IMR-90 (cell line): Measurements from ENCODE around the gene FXN. TPM values are rescaled to one million over a fixed set of nuclear protein-coding genes. Genes with fewer than 3 reads are reported as not detected.

Experiments used
- ATAC-seq: fragments of 200-7000 bp; cut with Tn5 transposase; 2 replicates; pipeline ENCODE4 v1.9.1; 2020; ENCODE audit warnings: low read depth, mild to moderate bottlenecking, moderate library complexity
- BruUV-seq: library from RNA; stranded (reverse); fragments of 400-500 nt; replicated peaks from 2 replicates; lab custom pipeline; 2021; lab: Mats Ljungman, UMichigan
- CTCF ChIA-PET: fragments of 300-600 bp; formaldehyde crosslinking; extraction: SDS; loops from one replicate; lab custom pipeline; 2021; ENCODE audit warnings: antibody characterized with exemption; lab: Yijun Ruan, JAX
- POLR2A ChIA-PET: fragments of 300-600 bp; sonication (Branson Sonifier 250); formaldehyde crosslinking; loops from one replicate; lab custom pipeline; 2022; ENCODE audit warnings: antibody characterized with exemption; ENCODE audit not compliant: unreplicated experiment; lab: Charles Lee
- DNase-seq: peaks from one replicate; pipeline ENCODE4 v3.0.0; 2013
- H2AFZ ChIP-seq: replicated peaks from 2 replicates; pipeline ENCODE3; 2013; ENCODE audit warnings: low read length, mild to moderate bottlenecking; ENCODE audit not compliant: poor library complexity
- H2AK5ac ChIP-seq: 2 replicates; pipeline ENCODE4 v1.6.1; 2013; ENCODE audit warnings: low read depth, low read length, inconsistent platforms
- H2AK9ac ChIP-seq: replicated peaks from 2 replicates; pipeline ENCODE3; 2013; ENCODE audit warnings: mild to moderate bottlenecking, low read depth, low read length, moderate library complexity; ENCODE audit not compliant: poor library complexity
- H2BK120ac ChIP-seq: 2 replicates; pipeline ENCODE4 v1.6.1; 2013; ENCODE audit warnings: low read depth, low read length, inconsistent platforms
- H2BK15ac ChIP-seq: 3 replicates; pipeline ENCODE4 v1.6.1; 2013; ENCODE audit warnings: low read depth, low read length, inconsistent platforms
- H2BK20ac ChIP-seq: 2 replicates; pipeline ENCODE4 v1.6.1; 2013; ENCODE audit warnings: low read depth, mild to moderate bottlenecking, inconsistent platforms, low read length, moderate library complexity
- H2BK5ac ChIP-seq: 2 replicates; pipeline ENCODE4 v1.6.1; 2013; ENCODE audit warnings: mild to moderate bottlenecking, low read depth, low read length, inconsistent platforms; ENCODE audit not compliant: poor library complexity, severe bottlenecking
- H3K14ac ChIP-seq: replicated peaks from 2 replicates; pipeline ENCODE4 v1.6.1; 2013; ENCODE audit warnings: low read depth, low read length, inconsistent platforms
- H3K18ac ChIP-seq: 2 replicates; pipeline ENCODE4 v1.6.1; 2013; ENCODE audit warnings: low read depth, low read length, control low read depth
- H3K23ac ChIP-seq: 2 replicates; pipeline ENCODE4 v1.6.1; 2013; ENCODE audit warnings: low read depth, low read length, inconsistent platforms
- H3K27ac ChIP-seq: 2 replicates; pipeline ENCODE4 v1.5.1; 2013; ENCODE audit warnings: mild to moderate bottlenecking, control low read depth, low read length; ENCODE audit not compliant: insufficient read depth
- H3K27me3 ChIP-seq: 2 replicates; pipeline ENCODE4 v1.6.1; 2013; ENCODE audit warnings: low read length; ENCODE audit not compliant: control insufficient read depth, insufficient read depth
- H3K36me3 ChIP-seq: 2 replicates; pipeline ENCODE4 v1.6.1; 2013; ENCODE audit warnings: low read length, mixed read lengths; ENCODE audit not compliant: control insufficient read depth, insufficient read depth
- H3K4ac ChIP-seq: 2 replicates; pipeline ENCODE4 v1.6.1; 2013; ENCODE audit warnings: low read depth, low read length, inconsistent platforms
- H3K4me1 ChIP-seq: 2 replicates; pipeline ENCODE4 v1.6.1; 2013; ENCODE audit warnings: low read length, mixed read lengths; ENCODE audit not compliant: control insufficient read depth, insufficient read depth
- H3K4me2 ChIP-seq: 2 replicates; pipeline ENCODE4 v1.6.1; 2013; ENCODE audit warnings: low read depth, mild to moderate bottlenecking, control low read depth, low read length, moderate library complexity
- H3K4me3 ChIP-seq: 2 replicates; pipeline ENCODE4 v1.5.1; 2013; ENCODE audit warnings: low read depth, mild to moderate bottlenecking, control low read depth, low read length, moderate library complexity; ENCODE audit not compliant: insufficient read depth
- H3K56ac ChIP-seq: 2 replicates; pipeline ENCODE4 v1.6.1; 2013; ENCODE audit warnings: low read length, inconsistent platforms; ENCODE audit not compliant: insufficient read depth; ENCODE audit errors: extremely low read depth
- H3K79me1 ChIP-seq, 2 experiments: 2 replicates each; pipeline ENCODE4 v1.6.1; 2013; ENCODE audit warnings: low read length in 2 of 2, inconsistent platforms in 1 of 2, low read depth in 1 of 2
- H3K9ac ChIP-seq: 2 replicates; pipeline ENCODE4 v1.6.1; 2013; ENCODE audit warnings: low read depth, low read length, control low read depth
- H3K9me1 ChIP-seq: 2 replicates; pipeline ENCODE4 v1.6.1; 2013; ENCODE audit warnings: low read length, inconsistent platforms; ENCODE audit not compliant: insufficient read depth
- H3K9me3 ChIP-seq: 2 replicates; pipeline ENCODE4 v1.6.1; 2013; ENCODE audit warnings: low read length; ENCODE audit not compliant: control insufficient read depth, insufficient read depth
- H4K20me1 ChIP-seq: 2 replicates; pipeline ENCODE4 v1.6.1; 2013; ENCODE audit warnings: low read length, inconsistent platforms; ENCODE audit not compliant: insufficient read depth
- H4K5ac ChIP-seq: 2 replicates; pipeline ENCODE4 v1.6.1; 2013; ENCODE audit warnings: mild to moderate bottlenecking, low read depth, low read length, control low read depth
- H4K8ac ChIP-seq, 2 experiments: 2 replicates each; pipeline ENCODE4 v1.6.1; 2013; ENCODE audit warnings: low read depth in 2 of 2, low read length in 2 of 2, control low read depth in 1 of 2, inconsistent platforms in 1 of 2
- H4K91ac ChIP-seq: 2 replicates; pipeline ENCODE4 v1.6.1; 2013; ENCODE audit warnings: low read depth, low read length, inconsistent platforms; ENCODE audit not compliant: insufficient read depth
- CEBPB ChIP-seq: IDR thresholded peaks from 2 replicates; pipeline ENCODE4 v1.6.1; 2012; ENCODE audit warnings: low read depth, low read length, improper control_type of control experiment
- CHD1 ChIP-seq: IDR thresholded peaks from 2 replicates; pipeline ENCODE4 v1.6.1; 2012; ENCODE audit warnings: low read depth, low read length, improper control_type of control experiment
- FOS ChIP-seq: fragments of 150-350 bp; IDR thresholded peaks from 2 replicates; pipeline ENCODE4 v1.6.1; 2016; ENCODE audit warnings: low read depth, low read length
- MAFK ChIP-seq: IDR thresholded peaks from 2 replicates; pipeline ENCODE4 v1.6.1; 2012; ENCODE audit warnings: low read depth, low read length, improper control_type of control experiment
- MAZ ChIP-seq: IDR thresholded peaks from 2 replicates; pipeline ENCODE4 v1.6.1; 2012; ENCODE audit warnings: low read depth, mild to moderate bottlenecking, low read length, improper control_type of control experiment, moderate library complexity, borderline replicate concordance
- MXI1 ChIP-seq: IDR thresholded peaks from 2 replicates; pipeline ENCODE4 v1.6.1; 2012; ENCODE audit warnings: low read depth, mild to moderate bottlenecking, low read length, moderate library complexity, borderline replicate concordance
- NFE2L2 ChIP-seq: fragments of 150-350 bp; IDR thresholded peaks from 2 replicates; pipeline ENCODE4 v1.6.1; 2016; ENCODE audit warnings: low read depth, mild to moderate bottlenecking, low read length
- RCOR1 ChIP-seq: IDR thresholded peaks from 2 replicates; pipeline ENCODE4 v1.6.1; 2012; ENCODE audit warnings: mild to moderate bottlenecking, low read length, improper control_type of control experiment; ENCODE audit not compliant: insufficient replicate concordance
- SMC3 ChIP-seq: fragments of 150-350 bp; IDR thresholded peaks from 2 replicates; pipeline ENCODE4 v1.6.1; 2016; ENCODE audit warnings: low read depth, mild to moderate bottlenecking, antibody characterized with exemption, low read length, moderate library complexity
- USF2 ChIP-seq: fragments of 150-350 bp; IDR thresholded peaks from 2 replicates; pipeline ENCODE4 v1.6.1; 2017; ENCODE audit warnings: mild to moderate bottlenecking, antibody characterized with exemption, low read length, low read depth
- WGBS, 2 experiments: methylation state at CpG; one replicate each; pipeline versions ENCODE4 v1.1.5 to v1.1.7; 2013; ENCODE audit warnings: missing lambda C conversion rate in 2 of 2; ENCODE audit not compliant: insufficient read length in 1 of 2; ENCODE audit errors: extremely low coverage in 2 of 2; 5-methylcytosine and 5-hydroxymethylcytosine counted together
- dilution Hi-C: fragments of 300-500 bp; cut with HindIII; formaldehyde crosslinking; loops from one replicate; pipeline ENCODE4 v1.14.3; 2018; ENCODE audit warnings: low sequenced_read_pairs; ENCODE audit not compliant: unreplicated experiment
- in situ Hi-C: fragments of 300-500 bp; cut with MboI; formaldehyde crosslinking; loops from 3 replicates; pipeline ENCODE4 v1.14.3; 2019; ENCODE audit warnings: low sequenced_read_pairs, inconsistent platforms, mixed read lengths
- intact Hi-C: fragments of 100-400 bp; cut with micrococcal nuclease; formaldehyde crosslinking; loops from 2 replicates; pipeline ENCODE4 v1.10.0; 2022
- polyA plus RNA-seq, 3 experiments: library from polyadenylated mRNA; depleted of rRNA; stranded (reverse); fragments of >200 nt; gene quantifications; 2 replicates each; pipeline ENCODE4 v1.2.3, GENCODE V29; 2012; ENCODE audit warnings: low replicate concordance in 1 of 3
- total RNA-seq: library from RNA; depleted of rRNA; stranded (reverse); fragments of >200 nt; gene quantifications from 2 replicates; pipeline ENCODE4 v1.2.3, GENCODE V29; 2012

FXN gene
- total and polyA plus RNA-seq, 2 of the 4 experiments (the other 2 are of a cell fraction): 3.9 to 18.1 TPM

GRCh38 chr9:69003051-69003450 lies 32.5 kb upstream of the FXN start:
- Histone ChIP-seq H3K9me1 (no peaks in the 10 kb centered on the region), H2AK9ac (no peak overlapping the region), H3K36me3 (no peaks in the 10 kb centered on the region), H4K8ac (no peak overlapping the region), H2BK15ac (no peak overlapping the region), H3K4ac (no peak overlapping the region), H3K9ac (no peak overlapping the region), H3K27me3 (peaks cover 10% of the 10 kb centered on the region), H3K4me2 (no peak overlapping the region), H3K23ac (no peak overlapping the region), H2BK5ac (no peak overlapping the region), H3K9me3 (no peaks in the 10 kb centered on the region), H3K4me3 (no peak overlapping the region), H2AFZ (no peak overlapping the region), H3K18ac (no peak overlapping the region), H3K4me1 (no peaks in the 10 kb centered on the region), H4K5ac (no peak overlapping the region), H2BK20ac (no peak overlapping the region), H4K20me1 (no peaks in the 10 kb centered on the region), H3K79me1 (no peaks in the 10 kb centered on the region), H2AK5ac (no peak overlapping the region), H3K27ac (no peak overlapping the region), H3K14ac (no peak overlapping the region), H4K91ac (no peak overlapping the region), H3K56ac (no peak overlapping the region), H2BK120ac (no peak overlapping the region)
- POLR2A ChIA-PET: interaction anchor here (0.6 kb wide), 1 partner anchor 94 kb away, joined by 3 read pairs; no protein-coding TSS in a partner anchor
- in situ Hi-C loops: loop anchor here (10.0 kb wide), 1 partner anchor 418 kb away; no protein-coding TSS in a partner anchor
- dilution Hi-C loops: no loop called here
- intact Hi-C loops: no loop called here
- WGBS, 2 experiments: 62% methylated on average over 6 of the region's 8 CpGs; no CpG with 5 or more reads in 1 of the 2 experiments
- ATAC-seq (no peak), DNase-seq (no peak)
- CTCF ChIA-PET: no interaction called here
- no TSS peak for BruUV-seq
- no peak for TF ChIP-seq RCOR1
- no peak for TF ChIP-seq MAZ
- TF ChIP-seq USF2: no peak
- TF ChIP-seq MAFK: no peak
- no peak for TF ChIP-seq NFE2L2
- TF ChIP-seq SMC3: no peak
- TF ChIP-seq MXI1: no peak
- TF ChIP-seq FOS: no peak
- TF ChIP-seq CEBPB: no peak
- no peak for TF ChIP-seq CHD1
